ENCODE data around the gene RPL22. TPM values are rescaled to one million over a fixed set of nuclear protein-coding genes. Genes with fewer than 3 reads are reported as not detected.

Gene RPL22
- total RNA-seq, 5 donors from 2014 or later (not counting 1 experiment from before 2014, with no cell fraction given) = 448 to 621 (median 462) TPM

DNA sequence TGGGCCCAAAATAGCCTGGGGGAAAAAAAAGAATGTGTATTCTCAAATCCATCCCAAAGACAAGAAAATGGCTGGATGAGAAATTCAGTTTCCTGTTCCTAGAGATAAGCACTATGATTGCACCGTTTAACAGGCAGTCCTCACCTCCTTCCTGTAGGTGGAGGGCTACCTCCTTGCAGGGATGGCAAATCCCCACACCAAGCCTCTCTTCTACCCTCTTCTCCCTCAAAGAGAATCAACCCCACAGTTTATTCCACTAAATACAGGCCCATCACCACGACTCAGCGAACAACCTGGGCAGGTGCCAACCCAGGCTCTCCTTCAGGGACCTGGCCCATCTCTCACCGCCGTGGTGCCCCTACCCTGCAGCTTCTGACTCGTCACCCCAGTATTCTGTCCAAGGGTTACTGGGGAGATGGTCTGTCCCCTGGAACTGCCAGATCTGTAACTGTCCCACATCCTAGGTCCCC, 15.8 kb downstream of the RPL22 start:
- peaks cover 3 to 24% of the 10 kb centered on the region in 2 experiments for H3K27me3 ChIP-seq (replicated peaks in 1 of 2; ENCODE audit: control insufficient read depth in 2 of 2, extremely low read depth in 1 of 2, insufficient read depth in 2 of 2, low read length in 1 of 2)
- peak in 1 of 4 experiments; percentile 32 for ATAC-seq (replicated peaks in 1 of 4)
- CTCF ChIA-PET = no interaction called here
- H3K4me3 ChIP-seq (ENCODE audit: control insufficient read depth in 1 of 2, extremely low read depth in 1 of 2, low read length in 1 of 2) = no peak overlapping the region
- 20% methylated on average over 2 of the region's 6 CpGs for WGBS (ENCODE audit: insufficient coverage)
- no peaks in the 10 kb centered on the region for H3K9me3 Mint-ChIP-seq
- POLR2A ChIA-PET = no interaction called here
- peaks cover 7% of the 10 kb centered on the region for H3K36me3 Mint-ChIP-seq
- H3K36me3 ChIP-seq (ENCODE audit: control insufficient read depth in 2 of 2, extremely low read depth in 1 of 2, insufficient read depth in 1 of 2, low read length in 1 of 2) = peaks cover 1 to 19% of the 10 kb centered on the region in 2 donors
- H3K9me3 ChIP-seq = no peaks in the 10 kb centered on the region
- H3K27ac Mint-ChIP-seq = peak overlapping the region in 1 of 2 donors; percentile 3
- peaks cover 0 to 22% of the 10 kb centered on the region in 2 experiments for H3K4me1 ChIP-seq (ENCODE audit: control insufficient read depth in 1 of 2, extremely low read depth in 1 of 2, insufficient read depth in 2 of 2, low read length in 2 of 2)
- no peak overlapping the region for H3K4me3 Mint-ChIP-seq
- H3K4me1 Mint-ChIP-seq = peaks cover 26 to 47% (median 32%) of the 10 kb centered on the region in 3 donors
- H3K27ac ChIP-seq (ENCODE audit: low read length) = no peak overlapping the region
- H3K27me3 Mint-ChIP-seq = peaks cover 19 to 26% of the 10 kb centered on the region in 2 donors
- DNase-seq = no peak

DNA sequence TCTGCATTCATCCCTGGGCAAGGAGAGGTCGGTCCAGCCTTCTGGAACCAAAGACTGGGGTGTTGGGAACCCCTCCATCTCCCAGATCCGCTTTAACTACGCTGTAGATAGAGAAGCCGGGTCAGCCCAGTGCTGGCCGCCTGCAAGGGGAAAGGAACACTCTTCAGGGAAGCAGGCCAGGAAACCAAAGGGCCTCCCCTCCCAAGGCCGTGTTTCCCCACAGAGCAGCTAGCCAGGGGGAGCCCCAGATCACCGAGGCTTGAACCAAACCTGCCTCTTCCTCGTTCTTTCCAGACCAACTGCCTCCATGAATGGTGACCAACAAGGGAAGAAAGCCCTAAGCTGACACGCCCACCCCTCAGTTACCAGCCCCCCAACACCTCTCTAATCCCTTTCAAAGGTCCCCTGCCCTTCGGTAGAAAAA, 18.0 kb downstream of the RPL22 start:
- Mint-ChIP-seq H3K4me3 (peak overlapping the region; percentile 55 to 73 (median 61)), H3K27me3 (peaks cover 37 to 48% of the 10 kb centered on the region in 2 donors), H3K27ac (peak overlapping the region in 1 of 2 donors; percentile 21), H3K4me1 (peaks cover 32 to 47% (median 35%) of the 10 kb centered on the region in 3 donors), H3K9me3 (no peaks in the 10 kb centered on the region), H3K36me3 (peaks cover 3% of the 10 kb centered on the region)
- Histone ChIP-seq H3K4me3 (ENCODE audit: control insufficient read depth in 1 of 2, extremely low read depth in 1 of 2, low read length in 1 of 2) (no peak overlapping the region), H3K4me1 (ENCODE audit: control insufficient read depth in 1 of 2, extremely low read depth in 1 of 2, insufficient read depth in 2 of 2, low read length in 2 of 2) (peaks cover 0 to 20% of the 10 kb centered on the region in 2 experiments), H3K27me3 (replicated peaks in 1 of 2; ENCODE audit: control insufficient read depth in 2 of 2, extremely low read depth in 1 of 2, insufficient read depth in 2 of 2, low read length in 1 of 2) (peaks cover 7 to 45% of the 10 kb centered on the region in 2 experiments), H3K36me3 (ENCODE audit: control insufficient read depth in 2 of 2, extremely low read depth in 1 of 2, insufficient read depth in 1 of 2, low read length in 1 of 2) (peaks cover 0 to 5% of the 10 kb centered on the region in 2 donors), H3K27ac (ENCODE audit: low read length) (no peak overlapping the region), H3K9me3 (no peaks in the 10 kb centered on the region)
- DNase-seq (no peak), ATAC-seq (replicated peaks in 1 of 4) (no peak)
- 21% methylated on average over 8 of the region's 10 CpGs for WGBS (ENCODE audit: insufficient coverage)
- CTCF ChIA-PET = no interaction called here
- POLR2A ChIA-PET = interaction anchor here in 1 of 2 donors (0.6 kb wide), 1 partner anchor 9 kb away, joined by 3 read pairs; no protein-coding TSS in a partner anchor

DNA sequence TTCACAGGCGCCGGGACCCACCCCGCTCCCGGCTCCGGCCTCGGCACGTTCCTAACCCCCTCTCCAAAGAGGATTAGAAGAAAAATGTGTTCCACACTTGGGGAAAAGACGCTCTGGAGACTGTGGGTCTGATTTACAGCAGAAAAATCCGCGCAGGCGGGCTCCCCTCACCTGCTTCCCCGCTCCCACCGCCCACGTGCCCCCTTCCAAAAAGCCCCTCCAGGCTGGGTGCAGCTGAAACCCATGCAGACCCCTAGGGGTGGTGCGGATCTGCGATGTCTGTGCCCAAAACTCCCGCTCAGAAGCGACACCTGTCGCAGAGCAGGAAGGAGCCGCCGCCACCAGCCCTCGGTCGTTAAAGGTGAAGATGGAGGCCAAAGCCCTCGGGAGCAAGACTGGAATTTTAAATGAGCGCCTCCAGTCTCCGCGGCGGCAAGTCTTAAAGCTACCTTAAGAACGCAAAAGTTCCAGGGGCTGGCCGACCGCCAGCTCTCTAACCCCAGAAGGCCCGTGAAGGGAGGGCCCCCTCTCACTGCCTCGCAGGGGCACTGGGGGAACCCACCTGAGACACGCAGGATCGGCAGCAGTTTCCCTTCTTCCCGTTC, 18.6 kb downstream of the RPL22 start:
- Histone ChIP-seq H3K27me3 (replicated peaks in 1 of 2; ENCODE audit: control insufficient read depth in 2 of 2, extremely low read depth in 1 of 2, insufficient read depth in 2 of 2, low read length in 1 of 2) (peaks cover 7 to 51% of the 10 kb centered on the region in 2 experiments), H3K4me1 (ENCODE audit: control insufficient read depth in 1 of 2, extremely low read depth in 1 of 2, insufficient read depth in 2 of 2, low read length in 2 of 2) (peaks cover 0 to 20% of the 10 kb centered on the region in 2 experiments), H3K4me3 (ENCODE audit: control insufficient read depth in 1 of 2, extremely low read depth in 1 of 2, low read length in 1 of 2) (no peak overlapping the region), H3K27ac (ENCODE audit: low read length) (no peak overlapping the region), H3K9me3 (no peaks in the 10 kb centered on the region), H3K36me3 (ENCODE audit: control insufficient read depth in 2 of 2, extremely low read depth in 1 of 2, insufficient read depth in 1 of 2, low read length in 1 of 2) (peaks cover 0 to 3% of the 10 kb centered on the region in 2 donors)
- peaks cover 37 to 50% of the 10 kb centered on the region in 2 donors for H3K27me3 Mint-ChIP-seq
- ChIA-PET POLR2A (no interaction called here), CTCF (no interaction called here)
- H3K27ac Mint-ChIP-seq = no peak overlapping the region
- WGBS (ENCODE audit: insufficient coverage) = 12% methylated on average over 20 of the region's 36 CpGs
- H3K9me3 Mint-ChIP-seq = no peaks in the 10 kb centered on the region
- peaks cover under 1% of the 10 kb centered on the region for H3K36me3 Mint-ChIP-seq
- DNase-seq (peak in 7 of 35 experiments; percentile 10 to 29 (median 13)), ATAC-seq (replicated peaks in 1 of 4) (peak in 1 of 4 experiments; percentile 52)
- peaks cover 29 to 43% (median 32%) of the 10 kb centered on the region in 3 donors for H3K4me1 Mint-ChIP-seq
- peak overlapping the region; percentile 56 to 73 (median 59) for H3K4me3 Mint-ChIP-seq

DNA sequence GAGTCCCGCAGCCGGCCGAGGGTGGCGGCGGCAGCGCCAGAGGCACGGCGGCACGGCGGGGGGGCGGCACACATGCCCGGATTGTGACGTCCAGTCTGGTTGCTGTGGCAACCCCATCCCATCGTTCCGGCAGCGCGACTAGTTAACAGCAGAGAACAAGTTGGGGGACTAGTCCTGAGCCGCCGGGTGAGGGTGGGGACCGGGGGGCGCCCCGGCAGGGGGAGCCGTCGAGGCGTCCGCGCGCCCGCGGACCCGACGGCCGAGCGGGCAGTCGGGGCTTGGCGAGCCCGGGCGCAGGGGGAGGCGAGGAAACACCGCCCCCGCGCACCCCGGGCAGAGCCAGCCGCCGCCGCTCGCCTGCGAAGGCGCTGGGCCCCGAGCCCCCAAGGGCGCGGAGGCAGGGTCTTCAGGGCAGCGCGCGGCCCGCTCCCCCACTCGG, 19.1 kb downstream of the RPL22 start, which contains the start of gene CHD5:
TSS of gene CHD5 (minus strand) at position 54 of the 439 bp plus-strand sequence. CDS start 298 bp downstream, outside the sequence.
- peak in 3 of 4 experiments; percentile 32 to 56 (median 43) for ATAC-seq (replicated peaks in 1 of 4)
- peaks cover 26 to 42% (median 29%) of the 10 kb centered on the region in 3 donors for H3K4me1 Mint-ChIP-seq
- peak in 5 of 35 experiments; percentile 19 to 35 (median 29) for DNase-seq
- no peaks in the 10 kb centered on the region for H3K36me3 Mint-ChIP-seq
- POLR2A ChIA-PET = no interaction called here
- 5% methylated on average over 56 of the region's 57 CpGs for WGBS (ENCODE audit: insufficient coverage)
- Histone ChIP-seq H3K27ac (ENCODE audit: low read length) (no peak within 1 kb of the TSS), H3K4me3 (ENCODE audit: control insufficient read depth in 1 of 2, extremely low read depth in 1 of 2, low read length in 1 of 2) (no peak within 1 kb of the TSS), H3K36me3 (ENCODE audit: control insufficient read depth in 2 of 2, extremely low read depth in 1 of 2, insufficient read depth in 1 of 2, low read length in 1 of 2) (no peaks in the 10 kb centered on the region), H3K9me3 (no peaks in the 10 kb centered on the region), H3K4me1 (ENCODE audit: control insufficient read depth in 1 of 2, extremely low read depth in 1 of 2, insufficient read depth in 2 of 2, low read length in 2 of 2) (peaks cover 0 to 20% of the 10 kb centered on the region in 2 experiments), H3K27me3 (replicated peaks in 1 of 2; ENCODE audit: control insufficient read depth in 2 of 2, extremely low read depth in 1 of 2, insufficient read depth in 2 of 2, low read length in 1 of 2) (peaks cover 7 to 54% of the 10 kb centered on the region in 2 experiments)
- H3K9me3 Mint-ChIP-seq = no peaks in the 10 kb centered on the region
- peaks cover 37 to 50% of the 10 kb centered on the region in 2 donors for H3K27me3 Mint-ChIP-seq
- H3K27ac Mint-ChIP-seq = no peak within 1 kb of the TSS
- CTCF ChIA-PET = no interaction called here
- peak within 1 kb of the TSS; percentile 56 to 74 (median 59) for H3K4me3 Mint-ChIP-seq

DNA sequence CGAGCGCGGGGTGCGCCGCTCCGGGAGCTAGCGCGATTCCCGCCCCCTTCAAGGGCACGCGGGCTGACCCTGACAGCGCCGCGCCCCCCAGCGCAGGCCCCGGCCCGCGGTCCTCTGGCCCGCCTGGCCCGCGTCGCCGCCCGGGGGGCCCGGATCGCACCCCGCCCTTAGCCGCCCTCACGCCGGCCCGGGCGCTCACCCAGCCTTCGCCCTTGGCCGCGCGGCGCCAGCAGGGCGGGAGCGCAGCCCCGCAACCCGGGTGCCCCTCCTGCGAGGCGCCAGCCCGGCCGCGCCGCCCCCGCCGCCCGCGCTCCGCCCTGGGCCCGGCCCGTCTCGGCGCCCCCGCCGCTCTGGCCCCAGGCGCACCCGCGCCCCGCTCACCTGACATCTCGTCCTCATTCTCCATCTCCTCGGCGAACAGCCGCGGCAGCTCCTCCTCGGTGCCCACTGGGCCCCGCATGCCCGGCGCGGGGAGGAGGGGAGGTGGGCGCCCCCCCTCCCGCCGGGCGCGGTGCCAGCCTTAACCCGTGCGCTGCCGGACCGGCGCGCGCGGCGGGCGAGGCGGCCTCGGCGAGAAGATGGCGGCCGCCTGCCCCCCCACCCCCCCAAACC, 19.7 kb downstream of the RPL22 start:
- Histone ChIP-seq H3K9me3 (no peaks in the 10 kb centered on the region), H3K27ac (ENCODE audit: low read length) (no peak overlapping the region), H3K4me1 (ENCODE audit: control insufficient read depth in 1 of 2, extremely low read depth in 1 of 2, insufficient read depth in 2 of 2, low read length in 2 of 2) (peaks cover 0 to 20% of the 10 kb centered on the region in 2 experiments), H3K27me3 (replicated peaks in 1 of 2; ENCODE audit: control insufficient read depth in 2 of 2, extremely low read depth in 1 of 2, insufficient read depth in 2 of 2, low read length in 1 of 2) (peaks cover 7 to 59% of the 10 kb centered on the region in 2 experiments), H3K4me3 (ENCODE audit: control insufficient read depth in 1 of 2, extremely low read depth in 1 of 2, low read length in 1 of 2) (no peak overlapping the region), H3K36me3 (ENCODE audit: control insufficient read depth in 2 of 2, extremely low read depth in 1 of 2, insufficient read depth in 1 of 2, low read length in 1 of 2) (no peaks in the 10 kb centered on the region)
- peaks cover 26 to 40% (median 29%) of the 10 kb centered on the region in 3 donors for H3K4me1 Mint-ChIP-seq
- peaks cover 37 to 50% of the 10 kb centered on the region in 2 donors for H3K27me3 Mint-ChIP-seq
- DNase-seq (no peak), ATAC-seq (replicated peaks in 1 of 4) (peak in 1 of 4 experiments; percentile 25)
- 4% methylated on average over 45 of the region's 92 CpGs for WGBS (ENCODE audit: insufficient coverage)
- no peaks in the 10 kb centered on the region for H3K36me3 Mint-ChIP-seq
- no peak overlapping the region for H3K4me3 Mint-ChIP-seq
- CTCF ChIA-PET = interaction anchor here in 1 of 2 donors (0.6 kb wide), 1 partner anchor 24 kb away, joined by 4 read pairs; no protein-coding TSS in a partner anchor
- no peaks in the 10 kb centered on the region for H3K9me3 Mint-ChIP-seq
- no peak overlapping the region for H3K27ac Mint-ChIP-seq
- POLR2A ChIA-PET = no interaction called here

All from T-cell (primary cell).